ENCODE results near the gene NCMAP. TPM values are rescaled to one million over a fixed set of nuclear protein-coding genes. Genes with fewer than 3 reads are reported as not detected.

Gene NCMAP
- total and polyA plus RNA-seq, 2 experiments from 2014 or later: 0.17 to 0.23 TPM

DNA sequence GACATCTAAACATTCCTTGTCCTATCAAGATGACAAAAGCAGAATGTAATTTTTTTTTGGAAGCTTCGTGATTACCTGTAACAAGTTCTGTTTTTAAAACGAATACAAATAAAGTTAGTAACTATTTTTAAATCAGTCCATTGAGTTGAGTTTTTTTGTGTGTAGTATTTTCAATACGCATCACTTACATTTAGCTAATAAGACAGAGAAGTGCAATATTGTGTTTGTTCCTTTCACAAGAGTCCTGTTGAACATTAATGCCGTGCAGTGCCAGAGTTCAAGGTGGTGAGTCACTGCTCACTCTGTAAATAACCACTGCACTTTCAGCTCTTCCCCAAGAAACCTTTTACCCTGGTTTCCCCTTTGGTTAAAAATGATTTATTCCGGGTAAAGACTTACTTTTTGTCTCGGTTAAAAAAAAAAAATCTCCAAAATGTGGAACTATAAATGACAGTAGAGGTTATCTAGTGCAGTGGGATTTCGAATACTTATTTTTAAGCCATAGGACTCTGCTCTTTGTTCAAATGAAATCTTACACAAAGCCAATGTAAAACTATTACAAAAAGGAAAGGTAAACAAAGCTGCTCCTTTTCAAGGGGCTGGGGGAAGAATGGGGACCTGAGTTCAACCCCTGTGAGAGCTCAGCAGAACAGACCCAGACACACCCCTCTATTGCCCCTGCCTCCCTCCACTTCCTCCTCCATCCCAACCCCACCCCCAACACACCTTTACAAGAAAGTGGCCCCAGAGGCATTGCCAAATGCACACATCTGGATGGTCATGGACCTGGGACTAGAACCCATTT, 14.8 kb upstream of the NCMAP start (continued):
- no peak for TF ChIP-seq POLR2AphosphoS5 (IDR thresholded peaks at IDR 0.05; ENCODE audit: low read depth)
- no peak for TF ChIP-seq ZNF331 (CRISPR knock-in tag; IDR thresholded peaks at IDR 0.05; ENCODE audit: low read depth)
- TF ChIP-seq CREB1 (CRISPR knock-in tag; IDR thresholded peaks at IDR 0.05; ENCODE audit: low read depth): no peak

DNA sequence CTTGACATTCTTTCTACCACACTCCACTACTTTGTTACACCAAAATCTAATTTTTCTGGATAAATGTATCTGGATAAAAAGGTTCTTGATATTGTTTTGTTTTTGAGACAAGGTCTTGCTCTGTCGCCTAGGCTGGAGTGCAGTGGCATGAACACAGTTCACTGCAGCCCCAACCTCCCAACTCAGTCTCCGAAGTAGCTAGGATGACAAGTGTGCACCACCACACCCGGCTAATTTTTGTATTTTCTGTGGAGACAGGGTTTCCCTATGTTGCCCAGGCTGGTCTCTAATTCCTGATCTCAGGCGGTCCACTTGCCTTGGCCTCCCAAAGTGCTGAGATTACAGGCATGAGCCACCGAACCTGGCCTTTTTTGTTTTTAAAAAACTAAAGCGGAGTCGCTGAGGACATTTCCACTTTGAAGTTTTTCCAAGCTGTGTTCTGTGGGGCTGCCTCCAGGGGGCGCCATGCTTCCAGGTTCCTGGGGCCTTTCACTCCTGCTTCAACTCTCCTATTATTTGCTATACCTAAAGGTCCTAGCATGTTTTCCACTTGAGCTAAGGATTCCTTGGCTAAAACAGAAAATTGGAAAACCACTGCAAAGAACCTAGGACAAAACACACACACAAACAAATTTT, 14.1 kb upstream of the NCMAP start:
- ATAC-seq (peak; percentile 71), DNase-seq (ENCODE audit: low spot score) (peak; percentile 55)
- H3K4me1 ChIP-seq (ENCODE audit: insufficient read depth): peaks cover 9% of the 10 kb centered on the region
- H2AFZ ChIP-seq: no peak overlapping the region
- no peaks in the 10 kb centered on the region for H3K27me3 ChIP-seq (ENCODE audit: insufficient read depth)
- H3K4me3 Mint-ChIP-seq: no peak overlapping the region
- H3K4me2 ChIP-seq: peak overlapping the region; percentile 58; the same call in 1 of the 2 replicates
- H3K36me3 ChIP-seq (ENCODE audit: insufficient read depth): no peaks in the 10 kb centered on the region
- H3K27ac ChIP-seq (ENCODE audit: low read depth): no peak overlapping the region
- no peak overlapping the region for H3K4me3 ChIP-seq
- H3K79me2 ChIP-seq (replicated peaks; ENCODE audit: insufficient read depth): no peaks in the 10 kb centered on the region
- TF ChIP-seq, protein P1, sequence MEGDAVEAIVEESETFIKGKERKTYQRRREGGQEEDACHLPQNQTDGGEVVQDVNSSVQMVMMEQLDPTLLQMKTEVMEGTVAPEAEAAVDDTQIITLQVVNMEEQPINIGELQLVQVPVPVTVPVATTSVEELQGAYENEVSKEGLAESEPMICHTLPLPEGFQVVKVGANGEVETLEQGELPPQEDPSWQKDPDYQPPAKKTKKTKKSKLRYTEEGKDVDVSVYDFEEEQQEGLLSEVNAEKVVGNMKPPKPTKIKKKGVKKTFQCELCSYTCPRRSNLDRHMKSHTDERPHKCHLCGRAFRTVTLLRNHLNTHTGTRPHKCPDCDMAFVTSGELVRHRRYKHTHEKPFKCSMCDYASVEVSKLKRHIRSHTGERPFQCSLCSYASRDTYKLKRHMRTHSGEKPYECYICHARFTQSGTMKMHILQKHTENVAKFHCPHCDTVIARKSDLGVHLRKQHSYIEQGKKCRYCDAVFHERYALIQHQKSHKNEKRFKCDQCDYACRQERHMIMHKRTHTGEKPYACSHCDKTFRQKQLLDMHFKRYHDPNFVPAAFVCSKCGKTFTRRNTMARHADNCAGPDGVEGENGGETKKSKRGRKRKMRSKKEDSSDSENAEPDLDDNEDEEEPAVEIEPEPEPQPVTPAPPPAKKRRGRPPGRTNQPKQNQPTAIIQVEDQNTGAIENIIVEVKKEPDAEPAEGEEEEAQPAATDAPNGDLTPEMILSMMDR (conservative IDR thresholded peaks at IDR 0.05; ENCODE audit: low read depth in 2 of 2): peak; percentile 78 to 98
- TF ChIP-seq JUNB (IDR thresholded peaks at IDR 0.05; ENCODE audit: unreplicated experiment): no peak
- no peak overlapping the region; the same call in 1 of the 2 replicates for H3K27ac Mint-ChIP-seq
- no peaks in the 10 kb centered on the region for H3K9me2 ChIP-seq (ENCODE audit: insufficient read depth)
- H3K4me1 Mint-ChIP-seq: peaks cover 19% of the 10 kb centered on the region
- H3F3A ChIP-seq (replicated peaks; ENCODE audit: low read depth): no peaks in the 10 kb centered on the region
- H3K9me3 Mint-ChIP-seq: no peaks in the 10 kb centered on the region
- peaks cover 3% of the 10 kb centered on the region for H3K27me3 Mint-ChIP-seq (ENCODE audit: insufficient read depth, low read depth, poor library complexity)
- H3K36me3 Mint-ChIP-seq (ENCODE audit: low read depth): no peaks in the 10 kb centered on the region
- no peaks in the 10 kb centered on the region for H4K20me1 ChIP-seq (replicated peaks; ENCODE audit: insufficient read depth)

DNA sequence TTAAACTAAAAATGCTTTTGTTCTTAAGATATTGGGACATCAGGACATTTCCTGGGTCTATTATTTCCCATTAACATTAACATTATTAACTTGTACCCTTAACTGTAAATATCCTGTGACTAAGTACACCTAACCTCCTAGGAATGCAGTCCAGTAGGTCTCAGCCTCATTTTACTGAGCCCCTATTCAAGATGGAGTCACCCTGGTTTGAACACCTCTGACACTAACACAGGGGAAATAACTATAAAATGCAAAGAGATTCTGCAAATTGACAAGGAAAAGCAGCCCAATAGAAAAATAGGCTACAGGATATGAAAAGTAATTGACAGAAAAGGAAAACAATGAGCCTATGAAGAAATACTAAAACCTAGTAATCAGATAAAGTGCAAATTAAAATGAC, 11.6 kb upstream of the NCMAP start:
- DNase-seq (ENCODE audit: low spot score) (no peak), ATAC-seq (no peak)
- Histone ChIP-seq H3K27ac (ENCODE audit: low read depth) (no peak overlapping the region), H3K9me2 (ENCODE audit: insufficient read depth) (no peaks in the 10 kb centered on the region), H2AFZ (no peak overlapping the region), H3K36me3 (ENCODE audit: insufficient read depth) (no peaks in the 10 kb centered on the region), H3K4me1 (ENCODE audit: insufficient read depth) (peaks cover 8% of the 10 kb centered on the region), H4K20me1 (replicated peaks; ENCODE audit: insufficient read depth) (no peaks in the 10 kb centered on the region), H3K79me2 (replicated peaks; ENCODE audit: insufficient read depth) (no peaks in the 10 kb centered on the region), H3F3A (replicated peaks; ENCODE audit: low read depth) (no peaks in the 10 kb centered on the region), H3K4me2 (no peak overlapping the region), H3K27me3 (ENCODE audit: insufficient read depth) (no peaks in the 10 kb centered on the region), H3K4me3 (no peak overlapping the region)
- Mint-ChIP-seq H3K27ac (no peak overlapping the region), H3K9me3 (no peaks in the 10 kb centered on the region), H3K4me3 (no peak overlapping the region), H3K27me3 (ENCODE audit: insufficient read depth, low read depth, poor library complexity) (no peaks in the 10 kb centered on the region), H3K36me3 (ENCODE audit: low read depth) (no peaks in the 10 kb centered on the region), H3K4me1 (peaks cover 16% of the 10 kb centered on the region; the same call in 2 of the 3 replicates)
- TF ChIP-seq EZH2phosphoT487 (IDR thresholded peaks at IDR 0.05; ENCODE audit: unreplicated experiment) (no peak), ZNF331 (CRISPR knock-in tag; IDR thresholded peaks at IDR 0.05; ENCODE audit: low read depth) (no peak), NANOG (IDR thresholded peaks at IDR 0.05; ENCODE audit: borderline replicate concordance) (no peak)
- TF ChIP-seq, protein P1 (conservative IDR thresholded peaks at IDR 0.05; ENCODE audit: low read depth in 2 of 2): no peak

Data from GM23338 (cell line).